WTC11 (cell line): Measurements from ENCODE around the gene TUBB.

Source experiments
- ATF3 ChIP-seq: sonication (generic); formaldehyde crosslinking; conservative IDR thresholded peaks from 2 replicates; pipeline ENCODE4 v1.8.1; 2022; ENCODE audit warnings: mild to moderate bottlenecking, missing genetic modification reagents
- ATF6 ChIP-seq: sonication (generic); formaldehyde crosslinking; IDR thresholded peaks from 2 replicates; pipeline ENCODE4 v1.8.1; 2023; ENCODE audit warnings: mild to moderate bottlenecking, missing genetic modification reagents
- CTCF ChIP-seq: fragments of 200-600 bp; IDR thresholded peaks from 2 replicates; pipeline ENCODE4 v1.8.0; 2022; ENCODE audit warnings: antibody characterized with exemption
- E2F1 ChIP-seq: sonication (generic); formaldehyde crosslinking; IDR thresholded peaks from 2 replicates; pipeline ENCODE4 v1.8.0; 2022; ENCODE audit warnings: mild to moderate bottlenecking, missing genetic modification reagents
- FOXP1 ChIP-seq: sonication (generic); formaldehyde crosslinking; IDR thresholded peaks from 2 replicates; pipeline ENCODE4 v1.8.0; 2022; ENCODE audit warnings: missing genetic modification reagents, mild to moderate bottlenecking, moderate library complexity, borderline replicate concordance
- FOXP4 ChIP-seq: sonication (generic); formaldehyde crosslinking; IDR thresholded peaks from 2 replicates; pipeline ENCODE4 v1.8.0; 2022; ENCODE audit warnings: mild to moderate bottlenecking, missing genetic modification reagents
- GRHL2 ChIP-seq: fragments of 250-450 bp; sonication (Bioruptor Pico); IDR thresholded peaks from 2 replicates; pipeline ENCODE4 v1.8.0; 2022; ENCODE audit warnings: mild to moderate bottlenecking, moderate library complexity; ENCODE audit not compliant: insufficient replicate concordance, severe bottlenecking
- IRF2 ChIP-seq: sonication (generic); formaldehyde crosslinking; IDR thresholded peaks from 2 replicates; pipeline ENCODE4 v1.8.0; 2022; ENCODE audit warnings: low read depth, missing genetic modification reagents, borderline replicate concordance
- KAT7 ChIP-seq: sonication (generic); formaldehyde crosslinking; IDR thresholded peaks from 2 replicates; pipeline ENCODE4 v1.8.1; 2023; ENCODE audit warnings: missing genetic modification reagents, mild to moderate bottlenecking, borderline replicate concordance
- MLX ChIP-seq: sonication (generic); formaldehyde crosslinking; IDR thresholded peaks from 2 replicates; pipeline ENCODE4 v1.8.1; 2023; ENCODE audit warnings: mild to moderate bottlenecking, missing genetic modification reagents, moderate library complexity
- NR2C2 ChIP-seq: sonication (generic); formaldehyde crosslinking; IDR thresholded peaks from 2 replicates; pipeline ENCODE4 v1.8.0; 2022; ENCODE audit warnings: mild to moderate bottlenecking, missing genetic modification reagents
- NR3C1 ChIP-seq: sonication (generic); formaldehyde crosslinking; conservative IDR thresholded peaks from 2 replicates; pipeline ENCODE4 v1.8.1; 2023; ENCODE audit warnings: low read depth, mild to moderate bottlenecking, missing genetic modification reagents
- TCF7 ChIP-seq: sonication (generic); formaldehyde crosslinking; IDR thresholded peaks from 2 replicates; pipeline ENCODE4 v1.8.0; 2022; ENCODE audit warnings: mild to moderate bottlenecking, low read depth, missing genetic modification reagents, moderate library complexity
- TP53 ChIP-seq: sonication (generic); formaldehyde crosslinking; IDR thresholded peaks from 2 replicates; pipeline ENCODE4 v1.8.1; 2023; ENCODE audit warnings: mild to moderate bottlenecking, missing genetic modification reagents

GRCh38 chr6:30686908-30687658 lies 33.1 kb upstream of the TUBB start:
- no peak for TF ChIP-seq CTCF
- peak; percentile 54; the same call in 1 of the 2 replicates for TF ChIP-seq FOXP4
- no peak; the same call in 1 of the 2 replicates for TF ChIP-seq TP53 (CRISPR knock-in tag)
- TF ChIP-seq IRF2 (CRISPR knock-in tag), result no peak
- no peak for TF ChIP-seq E2F1 (CRISPR knock-in tag)
- TF ChIP-seq GRHL2 (CRISPR knock-in tag), result no peak
- TF ChIP-seq TCF7 (CRISPR knock-in tag), result no peak
- TF ChIP-seq FOXP1, result no peak
- TF ChIP-seq NR2C2 (CRISPR knock-in tag), result no peak
- TF ChIP-seq KAT7, result no peak
- TF ChIP-seq MLX (CRISPR knock-in tag), result no peak
- TF ChIP-seq ATF6 (CRISPR knock-in tag), result no peak
- TF ChIP-seq ATF3 (CRISPR knock-in tag), result no peak
- TF ChIP-seq NR3C1 (CRISPR knock-in tag), result no peak
